Thyroid gland (tissue), 4 donors: ENCODE measurements around the gene RBP2.

Source experiments
- CTCF ChIP-seq, 6 experiments: fragments of 200-600 bp in 3 of 6; fragments of 450-650 bp in 3 of 6; sonication (generic) in 3 of 6; IDR thresholded peaks; one replicate each; pipeline ENCODE4 v1.5.1; 2016 to 2019; ENCODE audit warnings: antibody characterized with exemption in 6 of 6, mild to moderate bottlenecking in 2 of 6, inconsistent platforms in 1 of 6, moderate library complexity in 1 of 6
- POLR2A ChIP-seq, 2 donors: fragments of 450-650 bp; IDR thresholded peaks; one replicate each; pipeline ENCODE4 v1.6.1; 2017; ENCODE audit warnings: antibody characterized with exemption in 2 of 2, mild to moderate bottlenecking in 2 of 2, moderate library complexity in 1 of 2

GRCh38 chr3:139518926-139519842 is 42.9 kb upstream of the RBP2 start:
- TF ChIP-seq CTCF (IDR thresholded peaks at IDR 0.05) (no peak), POLR2A (IDR thresholded peaks at IDR 0.05) (no peak)
